Activated CD8-positive, alpha-beta T cell treated with anti-CD3 and anti-CD28 coated beads, Interleukin-2, amount 10 ng/mL, durations not matched to agents 7 days and 5 days (primary cell): ENCODE measurements around the gene LRP10. TPM values are rescaled to one million over a fixed set of nuclear protein-coding genes. Genes with fewer than 3 reads are reported as not detected.

Experiments
- ATAC-seq: fragments of 150-1000 bp; cut with Tn5 transposase; one replicate; pipeline ENCODE4 v1.10.0; 2021; ENCODE audit warnings: moderate library complexity
- CTCF ChIA-PET: fragments of 350-600 bp; sonication (Branson Sonifier 250); formaldehyde crosslinking; loops from one replicate; lab custom pipeline; 2021; ENCODE audit warnings: antibody characterized with exemption; lab: Charles Lee
- POLR2A ChIA-PET: fragments of 350-600 bp; sonication (Branson Sonifier 250); formaldehyde crosslinking; loops from one replicate; lab custom pipeline; 2021; ENCODE audit warnings: antibody characterized with exemption; lab: Charles Lee
- DNase-seq: peaks from one replicate; pipeline ENCODE4 v3.0.0-alpha.2; 2020
- H3K27ac Mint-ChIP-seq: one replicate; pipeline ENCODE4 v1.8.0; 2021; ENCODE audit warnings: mild to moderate bottlenecking, mixed read lengths
- H3K27me3 Mint-ChIP-seq: one replicate; pipeline ENCODE4 v1.8.0; 2021; ENCODE audit warnings: low read depth, mixed read lengths
- H3K36me3 Mint-ChIP-seq: one replicate; pipeline ENCODE4 v1.8.0; 2021; ENCODE audit warnings: low read depth, mixed read lengths
- H3K4me1 Mint-ChIP-seq: one replicate; pipeline ENCODE4 v1.8.0; 2021; ENCODE audit warnings: low read depth, mixed read lengths
- H3K4me3 Mint-ChIP-seq: one replicate; pipeline ENCODE4 v1.8.0; 2021; ENCODE audit warnings: mild to moderate bottlenecking, mixed read lengths
- H3K9me3 Mint-ChIP-seq: one replicate; pipeline ENCODE4 v1.8.0; 2022; ENCODE audit warnings: mixed read lengths; ENCODE audit not compliant: insufficient read depth
- total RNA-seq, 2 experiments: library from RNA; stranded (reverse); gene quantifications; one replicate each; pipeline ENCODE4 v1.2.3, GENCODE V29; 2021

Gene LRP10
- total RNA-seq, 2 experiments from 2014 or later, result 37.1 to 40.7 TPM

DNA sequence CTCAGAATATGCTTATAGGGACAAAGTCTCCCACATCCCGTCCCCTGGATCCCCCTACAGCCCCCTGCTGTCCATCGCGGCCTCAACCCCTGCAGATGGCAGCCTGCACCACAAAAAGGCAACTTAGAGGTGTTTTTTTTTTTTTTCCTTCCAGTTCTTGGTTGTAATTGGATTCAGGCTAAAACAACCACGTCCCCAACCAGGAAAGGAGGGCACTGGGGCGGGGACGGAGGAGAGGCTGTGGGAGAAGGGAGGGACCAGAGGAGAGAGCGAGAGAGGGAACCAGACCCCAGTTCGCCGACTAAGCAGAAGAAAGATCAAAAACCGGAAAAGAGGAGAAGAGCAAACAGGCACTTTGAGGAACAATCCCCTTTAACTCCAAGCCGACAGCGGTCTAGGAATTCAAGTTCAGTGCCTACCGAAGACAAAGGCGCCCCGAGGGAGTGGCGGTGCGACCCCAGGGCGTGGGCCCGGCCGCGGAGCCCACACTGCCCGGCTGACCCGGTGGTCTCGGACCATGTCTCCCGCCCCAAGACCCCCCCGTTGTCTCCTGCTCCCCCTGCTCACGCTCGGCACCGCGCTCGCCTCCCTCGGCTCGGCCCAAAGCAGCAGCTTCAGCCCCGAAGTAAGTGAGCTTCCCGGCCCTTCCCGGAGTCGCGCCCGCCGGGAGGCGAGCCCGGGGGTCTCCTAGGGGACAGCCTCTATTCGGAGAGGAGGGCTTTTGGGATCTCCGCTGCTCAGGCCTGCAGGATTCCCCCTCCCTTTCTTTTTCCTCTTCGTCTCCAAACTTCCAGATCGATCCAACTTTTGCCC, 35.0 kb upstream of the LRP10 start, which contains the start of gene MMP14:
Gene MMP14, plus strand, starts transcription at position 285 of the 813 bp plus-strand sequence. Its CDS starts 233 bp downstream, at position 518.
- peaks cover 10% of the 10 kb centered on the region for H3K27me3 Mint-ChIP-seq
- peaks cover 40% of the 10 kb centered on the region for H3K36me3 Mint-ChIP-seq
- no peak within 1 kb of the TSS for H3K27ac Mint-ChIP-seq
- ChIA-PET POLR2A (interaction anchor here (1.3 kb wide), 1 partner anchor 12 kb away, joined by 5 read pairs; no protein-coding TSS in a partner anchor), CTCF (interaction anchor here (23.8 kb wide), 1 partner anchor 18 kb away, joined by 590 read pairs; no protein-coding TSS in a partner anchor)
- ATAC-seq (no peak), DNase-seq (no peak)
- peaks cover 30% of the 10 kb centered on the region for H3K4me1 Mint-ChIP-seq
- H3K9me3 Mint-ChIP-seq, result no peaks in the 10 kb centered on the region
- no peak within 1 kb of the TSS for H3K4me3 Mint-ChIP-seq

DNA sequence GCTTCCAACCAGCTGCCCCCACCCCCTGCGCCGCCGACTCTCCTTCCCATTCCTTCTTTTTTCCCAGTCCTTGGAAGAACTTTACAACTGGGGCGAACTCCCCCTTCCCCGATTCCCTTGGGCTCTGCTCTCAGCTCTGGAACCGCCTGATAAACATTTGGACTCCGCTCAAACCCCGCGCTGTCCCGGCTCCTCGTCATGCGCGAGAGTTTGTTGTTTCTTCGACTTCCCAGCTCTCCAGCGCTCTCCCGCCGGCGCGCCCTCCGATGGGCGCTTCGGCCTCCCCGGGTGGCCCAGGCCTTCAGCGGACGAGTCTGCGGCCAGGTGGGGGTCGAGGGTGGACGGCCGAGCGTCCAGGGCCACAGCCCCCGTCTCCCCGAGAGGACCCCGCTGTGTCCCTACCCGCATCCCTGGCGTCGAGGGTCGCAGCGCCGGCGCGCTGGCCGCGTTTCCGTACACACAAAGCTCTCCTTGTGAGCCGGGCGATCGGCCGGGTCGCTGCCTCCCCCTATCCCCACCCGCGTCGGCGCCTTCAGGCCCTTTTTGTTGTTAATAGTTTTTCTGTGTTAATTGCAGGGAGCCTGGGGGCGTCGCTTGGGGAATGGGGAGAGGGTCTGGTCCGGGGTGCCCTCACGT, 34.3 kb upstream of the LRP10 start:
- Mint-ChIP-seq H3K4me1 (peaks cover 25% of the 10 kb centered on the region), H3K27me3 (peaks cover 12% of the 10 kb centered on the region), H3K27ac (no peak overlapping the region), H3K9me3 (no peaks in the 10 kb centered on the region), H3K4me3 (no peak overlapping the region), H3K36me3 (peaks cover 35% of the 10 kb centered on the region)
- ChIA-PET POLR2A (interaction anchor here (1.3 kb wide), 1 partner anchor 11 kb away, joined by 5 read pairs; no protein-coding TSS in a partner anchor), CTCF (interaction anchor here (4.5 to 23.8 kb wide), 2 partner anchors 14 to 18 kb away, joined by 36 to 590 read pairs; no protein-coding TSS in a partner anchor)
- DNase-seq (no peak), ATAC-seq (no peak)

DNA sequence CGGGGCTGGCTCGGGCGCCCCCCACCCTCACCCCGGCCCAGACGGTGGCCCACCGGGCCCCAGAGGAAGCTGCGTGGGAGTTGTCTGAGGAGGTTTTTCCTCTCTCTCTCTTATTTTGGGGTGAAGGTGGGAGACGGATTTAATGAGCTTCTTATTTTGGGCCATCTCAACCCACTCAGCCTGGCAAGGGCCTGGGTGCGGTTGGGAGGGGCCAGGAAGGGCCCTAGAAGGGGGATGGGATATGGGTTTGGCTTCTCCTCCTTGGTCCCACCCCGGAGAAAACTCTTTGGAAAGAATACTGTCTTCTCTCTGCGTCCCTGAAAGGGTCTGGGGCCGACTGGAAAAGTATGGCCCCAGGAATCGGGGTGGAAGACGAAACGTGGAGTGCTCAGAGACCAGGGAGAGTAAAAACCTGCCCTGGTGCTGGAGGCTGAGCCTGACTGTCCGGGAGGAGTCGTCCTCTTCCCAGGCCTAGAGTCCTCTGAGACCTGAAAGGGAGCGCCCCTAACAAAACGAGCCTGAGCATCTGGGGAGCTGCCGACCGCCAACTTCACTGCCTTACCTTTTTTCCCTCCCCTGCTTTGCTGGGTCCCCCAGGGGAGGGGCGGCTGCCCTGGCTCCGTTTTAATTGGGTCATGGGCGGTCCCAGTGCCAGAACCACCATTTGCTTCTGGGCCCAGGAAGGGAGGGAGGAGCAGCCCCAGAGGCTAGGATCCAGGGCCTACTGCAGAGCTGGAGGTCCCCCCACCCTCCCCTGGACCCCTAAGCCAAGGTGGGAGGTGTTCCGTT, 33.6 kb upstream of the LRP10 start:
- Mint-ChIP-seq H3K27me3 (peaks cover 12% of the 10 kb centered on the region), H3K9me3 (no peaks in the 10 kb centered on the region), H3K4me3 (no peak overlapping the region), H3K36me3 (peaks cover 33% of the 10 kb centered on the region), H3K4me1 (peaks cover 25% of the 10 kb centered on the region), H3K27ac (no peak overlapping the region)
- ATAC-seq (no peak), DNase-seq (no peak)
- ChIA-PET POLR2A (interaction anchor here (1.3 to 2.1 kb wide), 2 partner anchors 8 to 11 kb away, joined by 5 to 8 read pairs; partner anchors contain the start of gene MRPL52), CTCF (interaction anchor here (2.4 to 23.8 kb wide), 3 partner anchors 15 to 268 kb away, joined by 8 to 590 read pairs (median 36); no protein-coding TSS in a partner anchor)

DNA sequence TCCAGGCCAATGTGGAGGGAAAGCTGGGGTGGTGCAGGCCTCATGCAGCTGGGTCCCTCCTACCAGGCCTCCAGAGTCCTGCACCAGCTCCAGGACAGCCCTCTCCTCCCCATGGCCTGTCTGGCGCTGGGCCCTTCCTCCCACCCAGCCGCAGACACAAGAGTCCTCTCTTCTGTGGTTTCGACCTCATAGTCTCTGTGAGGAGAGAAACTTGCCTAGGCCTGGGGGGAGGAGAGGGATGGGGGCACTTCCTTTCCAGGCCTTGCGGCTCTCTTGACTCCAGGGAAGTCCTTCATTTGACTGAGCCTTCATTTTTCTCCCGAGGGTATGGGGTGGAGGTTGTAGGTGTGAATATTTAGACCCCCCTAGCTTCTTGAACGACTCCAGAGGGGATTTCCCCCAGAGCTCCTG, 32.9 kb upstream of the LRP10 start:
- DNase-seq, result no peak
- POLR2A ChIA-PET, result interaction anchor here (2.1 kb wide), 1 partner anchor 8 kb away, joined by 8 read pairs; the partner anchor contains the start of gene MRPL52
- Mint-ChIP-seq H3K36me3 (peaks cover 29% of the 10 kb centered on the region), H3K9me3 (no peaks in the 10 kb centered on the region), H3K4me3 (no peak overlapping the region), H3K4me1 (peaks cover 25% of the 10 kb centered on the region), H3K27me3 (peaks cover 12% of the 10 kb centered on the region), H3K27ac (no peak overlapping the region)
- no peak for ATAC-seq
- CTCF ChIA-PET, result interaction anchor here (1.1 to 23.8 kb wide), 4 partner anchors 15 to 920 kb away, joined by 3 to 590 read pairs (median 22); no protein-coding TSS in a partner anchor

DNA sequence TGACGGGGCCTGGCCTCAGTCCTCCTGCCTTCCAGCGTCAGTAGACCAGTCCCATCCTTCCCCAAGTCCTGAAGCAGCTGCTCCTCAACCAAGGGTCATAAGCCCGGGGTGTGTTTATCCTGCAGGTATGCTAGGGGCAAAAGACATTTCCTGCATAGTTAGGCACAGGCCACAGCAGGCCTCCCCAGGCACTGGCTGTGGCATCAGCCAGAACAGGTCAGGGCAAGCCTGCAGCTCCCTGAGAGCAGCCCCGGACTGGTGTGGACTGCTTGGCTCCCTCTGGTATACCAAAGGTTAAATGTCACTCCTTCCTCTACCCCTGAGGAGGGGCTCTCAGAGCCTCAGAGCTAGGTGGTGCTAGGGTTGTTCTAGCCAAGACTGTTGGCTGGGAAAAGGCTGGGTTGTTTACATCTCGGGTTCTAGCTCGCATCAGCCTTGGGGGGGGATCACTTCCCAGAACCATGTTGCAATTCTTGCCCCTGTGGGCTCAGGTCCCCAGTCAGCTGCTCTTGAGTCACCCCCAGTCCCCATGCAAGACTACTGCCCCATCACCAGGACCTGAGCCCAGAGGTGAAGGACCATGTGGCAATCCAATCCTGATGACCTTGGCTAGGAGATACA, 32.3 kb upstream of the LRP10 start:
- H3K4me3 Mint-ChIP-seq, result no peak overlapping the region
- ChIA-PET CTCF (interaction anchor here (1.1 to 23.8 kb wide), 4 partner anchors 15 to 921 kb away, joined by 3 to 590 read pairs (median 22); no protein-coding TSS in a partner anchor), POLR2A (interaction anchor here (1.0 to 2.1 kb wide), 2 partner anchors 9 to 80 kb away, joined by 4 to 8 read pairs; partner anchors contain the start of genes MRPL52 and RBM23)
- H3K9me3 Mint-ChIP-seq, result no peaks in the 10 kb centered on the region
- H3K36me3 Mint-ChIP-seq, result peaks cover 24% of the 10 kb centered on the region
- H3K4me1 Mint-ChIP-seq, result peaks cover 25% of the 10 kb centered on the region
- H3K27ac Mint-ChIP-seq, result no peak overlapping the region
- ATAC-seq, result no peak
- peaks cover 12% of the 10 kb centered on the region for H3K27me3 Mint-ChIP-seq
- no peak for DNase-seq

DNA sequence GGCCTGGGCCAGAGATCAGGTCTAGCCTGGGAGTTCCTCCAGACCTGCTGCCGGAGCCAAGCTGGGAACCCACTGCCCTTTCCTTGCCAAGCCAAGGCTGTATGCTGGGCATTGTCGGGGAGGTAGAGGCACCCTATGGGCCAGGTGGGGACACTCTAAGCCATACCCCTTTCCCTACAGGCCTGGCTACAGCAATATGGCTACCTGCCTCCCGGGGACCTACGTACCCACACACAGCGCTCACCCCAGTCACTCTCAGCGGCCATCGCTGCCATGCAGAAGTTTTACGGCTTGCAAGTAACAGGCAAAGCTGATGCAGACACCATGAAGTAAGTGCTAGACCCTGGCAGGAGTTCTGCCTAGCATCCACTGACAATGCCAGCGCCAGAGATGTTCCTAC, 30.2 kb upstream of the LRP10 start:
- H3K27me3 Mint-ChIP-seq, result peaks cover 15% of the 10 kb centered on the region
- no peaks in the 10 kb centered on the region for H3K9me3 Mint-ChIP-seq
- ATAC-seq, result no peak
- peaks cover 24% of the 10 kb centered on the region for H3K4me1 Mint-ChIP-seq
- CTCF ChIA-PET, result interaction anchor here (0.7 to 23.8 kb wide), 4 partner anchors 13 to 254 kb away, joined by 3 to 590 read pairs (median 20); partner anchors contain the start of genes ACIN1 and C14orf119
- H3K4me3 Mint-ChIP-seq, result no peak overlapping the region
- no peak for DNase-seq
- POLR2A ChIA-PET, result interaction anchor here (0.8 kb wide), 1 partner anchor 11 kb away, joined by 6 read pairs; no protein-coding TSS in a partner anchor
- no peak overlapping the region for H3K27ac Mint-ChIP-seq
- H3K36me3 Mint-ChIP-seq, result peaks cover 6% of the 10 kb centered on the region

DNA sequence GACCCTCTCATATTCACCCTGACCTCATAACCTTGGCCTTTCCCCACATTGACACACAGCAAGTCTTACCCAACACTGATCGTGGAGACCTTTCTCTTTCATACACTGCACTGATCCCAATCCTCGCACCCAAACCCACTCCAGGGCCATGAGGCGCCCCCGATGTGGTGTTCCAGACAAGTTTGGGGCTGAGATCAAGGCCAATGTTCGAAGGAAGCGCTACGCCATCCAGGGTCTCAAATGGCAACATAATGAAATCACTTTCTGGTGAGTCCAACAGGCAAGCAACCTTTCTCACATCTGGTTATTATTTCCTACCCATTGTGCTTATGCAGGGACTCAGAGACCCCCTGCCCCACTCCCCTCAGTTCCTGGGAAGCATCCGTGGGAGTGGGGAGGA, 29.8 kb upstream of the LRP10 start:
- ATAC-seq (no peak), DNase-seq (no peak)
- Mint-ChIP-seq H3K4me1 (peaks cover 23% of the 10 kb centered on the region), H3K27ac (no peak overlapping the region), H3K36me3 (peaks cover 4% of the 10 kb centered on the region), H3K9me3 (no peaks in the 10 kb centered on the region), H3K4me3 (no peak overlapping the region), H3K27me3 (peaks cover 14% of the 10 kb centered on the region)
- CTCF ChIA-PET, result interaction anchor here (1.7 to 4.5 kb wide), 2 partner anchors 14 to 18 kb away, joined by 4 to 36 read pairs; no protein-coding TSS in a partner anchor
- POLR2A ChIA-PET, result interaction anchor here (0.8 kb wide), 1 partner anchor 12 kb away, joined by 6 read pairs; no protein-coding TSS in a partner anchor

DNA sequence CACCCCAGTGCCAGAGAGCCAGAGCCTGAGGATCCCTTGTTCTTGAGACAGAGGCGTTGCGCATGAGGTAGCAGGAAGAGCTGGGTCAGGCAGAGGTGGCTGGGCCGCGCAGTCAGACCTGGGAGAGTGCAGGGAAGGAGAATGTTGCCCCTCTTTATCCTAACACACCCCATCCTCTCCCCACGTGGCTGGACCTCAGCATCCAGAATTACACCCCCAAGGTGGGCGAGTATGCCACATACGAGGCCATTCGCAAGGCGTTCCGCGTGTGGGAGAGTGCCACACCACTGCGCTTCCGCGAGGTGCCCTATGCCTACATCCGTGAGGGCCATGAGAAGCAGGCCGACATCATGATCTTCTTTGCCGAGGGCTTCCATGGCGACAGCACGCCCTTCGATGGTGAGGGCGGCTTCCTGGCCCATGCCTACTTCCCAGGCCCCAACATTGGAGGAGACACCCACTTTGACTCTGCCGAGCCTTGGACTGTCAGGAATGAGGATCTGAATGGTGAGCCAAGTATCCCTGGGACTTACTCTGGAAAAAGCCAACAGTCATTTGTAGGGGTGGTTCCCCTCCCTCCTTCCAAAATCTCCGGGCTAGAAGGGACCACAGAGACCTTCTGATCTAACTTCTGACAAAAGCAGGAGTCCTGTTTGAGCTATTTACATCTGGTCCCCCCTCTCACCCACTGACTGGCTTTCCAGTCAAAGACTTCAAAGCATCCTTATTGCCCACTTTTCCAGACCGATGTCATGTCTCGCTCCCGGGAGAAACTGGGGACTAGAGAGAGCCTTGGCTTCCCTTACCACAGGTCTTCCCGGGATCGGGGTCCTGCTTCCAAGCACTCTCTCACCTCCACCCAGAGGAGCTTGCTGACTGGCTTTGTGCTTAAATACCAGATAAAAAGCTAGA, 29.1 kb upstream of the LRP10 start:
- H3K27ac Mint-ChIP-seq, result no peak overlapping the region
- CTCF ChIA-PET, result interaction anchor here (0.8 to 25.2 kb wide), 3 partner anchors 10 to 272 kb away, joined by 3 to 590 read pairs (median 4); partner anchors contain the start of genes MMP14 and MRPL52
- POLR2A ChIA-PET, result interaction anchor here (1.0 kb wide), 1 partner anchor 8 kb away, joined by 3 read pairs; no protein-coding TSS in a partner anchor
- H3K36me3 Mint-ChIP-seq, result no peaks in the 10 kb centered on the region
- H3K27me3 Mint-ChIP-seq, result peaks cover 13% of the 10 kb centered on the region
- no peak for ATAC-seq
- no peak overlapping the region for H3K4me3 Mint-ChIP-seq
- DNase-seq, result no peak
- no peaks in the 10 kb centered on the region for H3K9me3 Mint-ChIP-seq
- H3K4me1 Mint-ChIP-seq, result peaks cover 17% of the 10 kb centered on the region

DNA sequence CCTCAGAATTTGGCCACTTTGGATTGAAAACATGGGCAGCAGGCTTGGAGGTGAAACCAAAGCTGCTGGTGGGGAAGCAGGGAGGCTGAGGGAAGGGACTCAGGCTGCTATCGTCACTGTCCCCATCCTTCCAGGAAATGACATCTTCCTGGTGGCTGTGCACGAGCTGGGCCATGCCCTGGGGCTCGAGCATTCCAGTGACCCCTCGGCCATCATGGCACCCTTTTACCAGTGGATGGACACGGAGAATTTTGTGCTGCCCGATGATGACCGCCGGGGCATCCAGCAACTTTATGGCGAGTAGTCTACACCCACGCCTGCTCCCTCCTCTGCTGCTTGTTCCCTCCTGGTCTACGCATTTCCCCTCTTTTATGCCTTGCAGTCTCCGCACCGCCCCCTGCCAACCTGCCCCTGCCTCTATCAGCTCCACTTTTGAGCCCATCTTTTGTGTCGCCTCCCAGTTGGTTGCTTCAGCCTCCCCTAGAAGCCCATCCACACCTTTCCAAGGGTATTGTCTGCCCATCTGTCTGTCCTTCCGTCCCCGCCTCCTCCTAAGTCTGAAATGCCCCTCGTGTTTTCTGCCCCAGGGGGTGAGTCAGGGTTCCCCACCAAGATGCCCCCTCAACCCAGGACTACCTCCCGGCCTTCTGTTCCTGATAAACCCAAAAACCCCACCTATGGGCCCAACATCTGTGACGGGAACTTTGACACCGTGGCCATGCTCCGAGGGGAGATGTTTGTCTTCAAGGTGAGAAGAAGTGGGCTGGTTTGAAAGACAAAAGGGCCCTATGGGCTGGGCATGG, 28.2 kb upstream of the LRP10 start:
- no peaks in the 10 kb centered on the region for H3K36me3 Mint-ChIP-seq
- POLR2A ChIA-PET, result interaction anchor here (1.0 kb wide), 1 partner anchor 9 kb away, joined by 3 read pairs; no protein-coding TSS in a partner anchor
- H3K9me3 Mint-ChIP-seq, result no peaks in the 10 kb centered on the region
- DNase-seq (no peak), ATAC-seq (no peak)
- H3K27ac Mint-ChIP-seq, result no peak overlapping the region
- peaks cover 19% of the 10 kb centered on the region for H3K27me3 Mint-ChIP-seq
- no peak overlapping the region for H3K4me3 Mint-ChIP-seq
- CTCF ChIA-PET, result interaction anchor here (0.8 to 25.2 kb wide), 3 partner anchors 9 to 273 kb away, joined by 3 to 590 read pairs (median 4); partner anchors contain the start of genes MMP14 and MRPL52
- peaks cover 18% of the 10 kb centered on the region for H3K4me1 Mint-ChIP-seq
